Measurements from ENCODE around the gene CNOT1. TPM values are rescaled to one million over a fixed set of nuclear protein-coding genes. Genes with fewer than 3 reads are reported as not detected.

Gene CNOT1
- total RNA-seq, result 100 to 1,000 TPM in 2 of 4 donors, 10 to 100 TPM in 2; 93.8 to 124 (median 110) TPM

- Histone ChIP-seq H3K4me3 (peak within 1 kb of the TSS; percentile 76 to 97), H3K36me3 (peaks cover 0 to 2% of the 10 kb centered on the region in 2 donors), H3K27ac (peak within 1 kb of the TSS; percentile 90 to 100 (median 98)), H3K27me3 (no peaks in the 10 kb centered on the region), H3K9me3 (no peaks in the 10 kb centered on the region), H3K4me1 (peaks cover 0 to 37% (median 20%) of the 10 kb centered on the region in 3 donors)
- TF ChIP-seq POLR2AphosphoS5 (IDR thresholded peaks at IDR 0.05), result peak; percentile 78
- TF ChIP-seq CTCF (IDR thresholded peaks at IDR 0.05), result no peak
- peak; percentile 58 to 71 for TF ChIP-seq POLR2A (IDR thresholded peaks at IDR 0.05)
- TF ChIP-seq EP300 (IDR thresholded peaks at IDR 0.05), result no peak
- WGBS, 2 donors (ENCODE audit: low coverage in 1 of 2), result 0% methylated on average over 16 to 21 of the region's 61 CpGs
- peak; percentile 94 for ATAC-seq
Measured at GRCh38 chr16:58629733-58630640, at the start of gene CNOT1. TSS of gene CNOT1 (minus strand) at chr16:58629826. CDS start at chr16:58599337, 30,489 bp downstream.

- Histone ChIP-seq H3K36me3 (peaks cover 0 to 77% of the 10 kb centered on the region in 2 donors), H3K9me3 (no peaks in the 10 kb centered on the region), H3K4me1 (peaks cover 0 to 18% (median 8%) of the 10 kb centered on the region in 3 donors), H3K27me3 (no peaks in the 10 kb centered on the region), H3K27ac (no peak overlapping the region), H3K4me3 (no peak overlapping the region)
- no peak for ATAC-seq
- TF ChIP-seq CTCF (IDR thresholded peaks at IDR 0.05) (peak in 3 of 4 experiments; percentile 53 to 69 (median 67)), EP300 (IDR thresholded peaks at IDR 0.05) (no peak), POLR2A (IDR thresholded peaks at IDR 0.05) (no peak), POLR2AphosphoS5 (IDR thresholded peaks at IDR 0.05) (peak; percentile 68)
- WGBS, 2 donors (ENCODE audit: low coverage in 1 of 2), result 7 to 80% methylated on average over 2 of the region's 3 CpGs
Measured at GRCh38 chr16:58678716-58679115, 49.1 kb upstream of the CNOT1 start.

GRCh38 chr16:58678269-58678668 is 48.6 kb upstream of the CNOT1 start:
- Histone ChIP-seq H3K9me3 (no peaks in the 10 kb centered on the region), H3K36me3 (peaks cover 0 to 82% of the 10 kb centered on the region in 2 donors), H3K27ac (no peak overlapping the region), H3K4me1 (peaks cover 0 to 13% (median 4%) of the 10 kb centered on the region in 3 donors), H3K4me3 (no peak overlapping the region), H3K27me3 (no peaks in the 10 kb centered on the region)
- ATAC-seq, result peak; percentile 22
- TF ChIP-seq EP300 (IDR thresholded peaks at IDR 0.05), result no peak
- 67% methylated on average over 2 of the region's 4 CpGs; no CpG with 5 or more reads in 1 of the 2 donors for WGBS, 2 donors (ENCODE audit: low coverage in 1 of 2)

- H3K27ac ChIP-seq, result no peak overlapping the region
- no peak for ATAC-seq
- H3K36me3 ChIP-seq, result peaks cover 0 to 89% of the 10 kb centered on the region in 2 donors
- H3K9me3 ChIP-seq, result no peaks in the 10 kb centered on the region
- WGBS, 2 donors (ENCODE audit: low coverage in 1 of 2), result 100% methylated on average over 3 of the region's 18 CpGs; no CpG with 5 or more reads in 1 of the 2 donors
- TF ChIP-seq POLR2A (IDR thresholded peaks at IDR 0.05) (no peak), POLR2AphosphoS5 (IDR thresholded peaks at IDR 0.05) (no peak), CTCF (IDR thresholded peaks at IDR 0.05) (no peak), EP300 (IDR thresholded peaks at IDR 0.05) (no peak)
- no peaks in the 10 kb centered on the region for H3K4me1 ChIP-seq
- H3K4me3 ChIP-seq, result no peak overlapping the region
- H3K27me3 ChIP-seq, result no peaks in the 10 kb centered on the region
Measured at GRCh38 chr16:58670946-58671583, 41.4 kb upstream of the CNOT1 start.

GRCh38 chr16:58670177-58670576 is 40.6 kb upstream of the CNOT1 start:
- Histone ChIP-seq H3K4me3 (no peak overlapping the region), H3K36me3 (peaks cover 0 to 81% of the 10 kb centered on the region in 2 donors), H3K27me3 (no peaks in the 10 kb centered on the region), H3K4me1 (no peaks in the 10 kb centered on the region), H3K9me3 (no peaks in the 10 kb centered on the region), H3K27ac (no peak overlapping the region)
- ATAC-seq, result no peak
- TF ChIP-seq EP300 (IDR thresholded peaks at IDR 0.05) (no peak), POLR2A (IDR thresholded peaks at IDR 0.05) (no peak), CTCF (IDR thresholded peaks at IDR 0.05) (no peak), POLR2AphosphoS5 (IDR thresholded peaks at IDR 0.05) (no peak)
